Measurements from ENCODE around the gene SEPTIN6.

SEPTIN6 gene

DNA sequence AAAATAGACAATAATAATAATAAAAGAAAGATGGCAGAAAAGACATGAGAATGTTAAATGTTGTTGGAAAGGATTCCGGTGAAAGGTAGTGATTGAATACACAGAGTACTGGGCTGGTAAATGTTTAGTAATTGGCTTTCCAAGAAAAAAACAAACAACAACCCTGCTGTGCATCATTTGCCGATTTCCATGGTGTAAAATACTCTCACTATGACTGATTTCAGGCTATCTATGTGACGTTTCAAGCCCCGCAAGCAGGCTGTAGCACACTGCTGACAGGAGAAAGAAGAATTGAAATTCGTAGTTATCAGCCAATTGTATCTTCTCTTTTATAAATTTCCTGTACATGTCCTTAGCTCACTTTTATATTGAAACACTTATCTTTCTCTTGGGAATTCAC lies 13.6 kb upstream of the SEPTIN6 start:
- H4K20me1 ChIP-seq (ENCODE audit: insufficient read depth), result no peaks in the 10 kb centered on the region
- H3K4me2 ChIP-seq, result no peak overlapping the region
- H3K4me3 ChIP-seq (IDR thresholded peaks at IDR 0.05; ENCODE audit: insufficient read depth, low read depth, low read length), result no peak overlapping the region
- no peaks in the 10 kb centered on the region for H3K79me2 ChIP-seq (ENCODE audit: insufficient read depth, low read depth)
- H3K27ac ChIP-seq, result no peak overlapping the region
- TF ChIP-seq, protein P1, sequence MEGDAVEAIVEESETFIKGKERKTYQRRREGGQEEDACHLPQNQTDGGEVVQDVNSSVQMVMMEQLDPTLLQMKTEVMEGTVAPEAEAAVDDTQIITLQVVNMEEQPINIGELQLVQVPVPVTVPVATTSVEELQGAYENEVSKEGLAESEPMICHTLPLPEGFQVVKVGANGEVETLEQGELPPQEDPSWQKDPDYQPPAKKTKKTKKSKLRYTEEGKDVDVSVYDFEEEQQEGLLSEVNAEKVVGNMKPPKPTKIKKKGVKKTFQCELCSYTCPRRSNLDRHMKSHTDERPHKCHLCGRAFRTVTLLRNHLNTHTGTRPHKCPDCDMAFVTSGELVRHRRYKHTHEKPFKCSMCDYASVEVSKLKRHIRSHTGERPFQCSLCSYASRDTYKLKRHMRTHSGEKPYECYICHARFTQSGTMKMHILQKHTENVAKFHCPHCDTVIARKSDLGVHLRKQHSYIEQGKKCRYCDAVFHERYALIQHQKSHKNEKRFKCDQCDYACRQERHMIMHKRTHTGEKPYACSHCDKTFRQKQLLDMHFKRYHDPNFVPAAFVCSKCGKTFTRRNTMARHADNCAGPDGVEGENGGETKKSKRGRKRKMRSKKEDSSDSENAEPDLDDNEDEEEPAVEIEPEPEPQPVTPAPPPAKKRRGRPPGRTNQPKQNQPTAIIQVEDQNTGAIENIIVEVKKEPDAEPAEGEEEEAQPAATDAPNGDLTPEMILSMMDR (conservative IDR thresholded peaks at IDR 0.05; ENCODE audit: low read depth, low read length), result no peak
- H3K4me1 ChIP-seq (ENCODE audit: low read depth, poor library complexity, severe bottlenecking), result no peaks in the 10 kb centered on the region
- H3K36me3 ChIP-seq (ENCODE audit: insufficient read depth), result no peaks in the 10 kb centered on the region
- H2AFZ ChIP-seq (ENCODE audit: low read depth), result no peak overlapping the region
- H3K27me3 ChIP-seq (ENCODE audit: insufficient read depth, low read depth), result no peaks in the 10 kb centered on the region
- H3K9ac ChIP-seq, result no peak overlapping the region

DNA sequence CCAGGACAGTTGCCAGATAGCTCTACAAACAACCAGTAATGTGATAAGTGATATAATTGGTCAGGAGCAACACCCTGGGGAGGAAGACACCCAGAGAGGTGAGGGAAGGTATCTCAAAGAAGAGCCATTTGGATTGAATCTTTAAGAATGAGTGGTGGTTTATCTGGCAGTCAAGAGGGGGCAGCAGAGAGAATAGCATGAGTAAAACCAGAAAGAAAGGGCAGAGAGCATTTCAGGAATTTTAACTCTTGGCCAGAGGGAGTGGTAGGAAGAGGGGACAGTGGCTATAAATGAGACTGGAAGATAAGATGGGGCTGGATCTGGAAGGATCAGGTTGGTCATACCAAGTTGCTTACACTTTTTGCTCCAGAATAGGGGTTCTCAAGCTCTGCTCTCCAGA lies 5.9 kb upstream of the SEPTIN6 start:
- peaks cover 7% of the 10 kb centered on the region for H3K4me1 ChIP-seq (ENCODE audit: low read depth, poor library complexity, severe bottlenecking)
- no peaks in the 10 kb centered on the region for H4K20me1 ChIP-seq (ENCODE audit: insufficient read depth)
- H3K4me2 ChIP-seq, result no peak overlapping the region
- no peak overlapping the region for H3K27ac ChIP-seq
- TF ChIP-seq, protein P1 (conservative IDR thresholded peaks at IDR 0.05; ENCODE audit: low read depth, low read length), result peak; percentile 72
- no peak overlapping the region for H3K4me3 ChIP-seq (IDR thresholded peaks at IDR 0.05; ENCODE audit: insufficient read depth, low read depth, low read length)
- no peaks in the 10 kb centered on the region for H3K36me3 ChIP-seq (ENCODE audit: insufficient read depth)
- H3K9ac ChIP-seq, result no peak overlapping the region
- H3K79me2 ChIP-seq (ENCODE audit: insufficient read depth, low read depth), result no peaks in the 10 kb centered on the region
- no peak overlapping the region for H2AFZ ChIP-seq (ENCODE audit: low read depth)
- H3K27me3 ChIP-seq (ENCODE audit: insufficient read depth, low read depth), result no peaks in the 10 kb centered on the region

DNA sequence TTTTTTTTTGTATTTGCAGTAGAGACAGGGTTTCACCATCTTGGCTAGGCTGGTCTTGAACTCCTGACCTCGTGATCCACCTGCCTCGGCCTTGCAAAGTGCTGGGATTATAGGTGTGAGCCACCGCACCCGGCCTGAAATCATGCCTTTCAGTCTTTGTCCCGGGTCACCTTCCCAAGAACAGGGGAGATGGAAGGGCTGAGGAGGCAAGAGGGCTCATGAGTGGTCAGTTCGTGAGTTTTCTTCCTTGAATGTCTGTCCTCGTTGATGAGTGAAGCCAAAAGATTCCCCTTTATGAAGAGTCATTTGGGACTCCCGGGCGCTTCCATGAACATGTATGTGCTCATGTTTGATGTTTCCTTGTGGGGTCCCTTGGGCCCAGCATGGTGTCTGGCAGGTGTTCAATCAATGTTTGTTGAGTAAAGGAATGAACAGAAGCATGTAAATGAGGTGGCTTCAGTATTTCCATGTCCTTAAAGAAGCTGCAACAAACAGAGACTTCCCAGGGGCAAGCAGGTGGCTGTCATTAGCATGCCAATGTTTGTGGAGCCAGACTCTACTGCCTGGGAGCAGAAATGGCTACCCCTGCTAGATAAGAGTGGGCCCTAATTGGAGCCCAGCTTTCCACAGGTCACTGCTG lies 3.4 kb upstream of the SEPTIN6 start:
- Histone ChIP-seq H3K36me3 (ENCODE audit: insufficient read depth) (no peaks in the 10 kb centered on the region), H3K9ac (no peak overlapping the region), H4K20me1 (ENCODE audit: insufficient read depth) (no peaks in the 10 kb centered on the region), H3K4me1 (ENCODE audit: low read depth, poor library complexity, severe bottlenecking) (peaks cover 7% of the 10 kb centered on the region), H3K27ac (no peak overlapping the region), H3K79me2 (ENCODE audit: insufficient read depth, low read depth) (peaks cover 10% of the 10 kb centered on the region), H3K27me3 (ENCODE audit: insufficient read depth, low read depth) (no peaks in the 10 kb centered on the region), H2AFZ (ENCODE audit: low read depth) (no peak overlapping the region), H3K4me2 (no peak overlapping the region), H3K4me3 (IDR thresholded peaks at IDR 0.05; ENCODE audit: insufficient read depth, low read depth, low read length) (no peak overlapping the region)
- TF ChIP-seq, protein P1 (conservative IDR thresholded peaks at IDR 0.05; ENCODE audit: low read depth, low read length), result no peak

DNA sequence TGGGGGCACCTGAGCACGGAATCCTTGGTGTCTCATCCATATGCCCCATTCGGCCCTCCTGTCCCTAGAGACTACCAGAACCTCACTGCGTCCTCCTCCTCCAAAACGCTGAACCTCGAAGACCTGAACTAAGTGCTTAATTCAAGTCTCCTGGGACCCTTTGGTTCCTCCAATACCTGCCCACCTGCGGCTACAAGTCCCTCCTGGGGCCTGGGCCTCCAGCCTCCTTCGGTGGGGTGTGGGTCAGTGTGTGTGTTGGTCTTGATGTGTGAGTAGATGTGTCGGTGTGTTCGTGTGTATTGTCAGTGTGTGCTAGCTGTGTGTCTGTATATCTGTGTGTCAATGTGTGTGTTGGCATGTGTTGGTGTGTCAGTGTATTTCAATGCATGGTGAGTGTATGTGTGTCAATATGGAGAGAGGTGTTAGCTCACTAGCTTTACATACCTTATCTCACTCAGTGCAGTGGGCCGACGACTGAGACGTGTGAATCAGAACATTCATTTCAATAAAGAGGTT lies 2.6 kb upstream of the SEPTIN6 start:
- Histone ChIP-seq H3K4me1 (ENCODE audit: low read depth, poor library complexity, severe bottlenecking) (peaks cover 12% of the 10 kb centered on the region), H2AFZ (ENCODE audit: low read depth) (no peak overlapping the region), H3K4me3 (IDR thresholded peaks at IDR 0.05; ENCODE audit: insufficient read depth, low read depth, low read length) (no peak overlapping the region), H3K27me3 (ENCODE audit: insufficient read depth, low read depth) (no peaks in the 10 kb centered on the region), H3K9ac (no peak overlapping the region), H3K36me3 (ENCODE audit: insufficient read depth) (no peaks in the 10 kb centered on the region), H3K79me2 (ENCODE audit: insufficient read depth, low read depth) (peaks cover 18% of the 10 kb centered on the region), H4K20me1 (ENCODE audit: insufficient read depth) (no peaks in the 10 kb centered on the region), H3K27ac (no peak overlapping the region), H3K4me2 (no peak overlapping the region)
- TF ChIP-seq, protein P1 (conservative IDR thresholded peaks at IDR 0.05; ENCODE audit: low read depth, low read length), result no peak

All from KMS-11 (cell line).